Ascending aorta (tissue), 2 donors: ENCODE results near the gene PIK3C3. TPM values are rescaled to one million over a fixed set of nuclear protein-coding genes. Genes with fewer than 3 reads are reported as not detected.
"Not testable (repeated sequence)": the region's sequence is repeated elsewhere in the genome, so short reads cannot be mapped to it uniquely, and the experiment has no call there.

Source experiments
- DNase-seq, 2 donors: peaks; one replicate each; pipeline ENCODE4 v3.0.0-alpha.2; 2019; ENCODE audit warnings: low spot score in 2 of 2
- H3K27ac ChIP-seq, 2 donors: fragments of 200-600 bp; sonication (generic); one replicate each; pipeline ENCODE4 v1.5.1; 2016 to 2017; ENCODE audit warnings: mild to moderate bottlenecking in 1 of 2
- H3K27me3 ChIP-seq: fragments of 200-600 bp; sonication (generic); one replicate; pipeline ENCODE4 v1.5.1; 2017
- H3K36me3 ChIP-seq, 2 donors: fragments of 200-600 bp; sonication (generic); one replicate each; pipeline ENCODE4 v1.5.1; 2016
- H3K4me1 ChIP-seq, 2 donors: fragments of 200-600 bp; sonication (generic); one replicate each; pipeline ENCODE4 v1.5.1; 2016 to 2017; ENCODE audit warnings: mild to moderate bottlenecking in 1 of 2
- H3K4me3 ChIP-seq, 2 donors: fragments of 200-600 bp; sonication (generic); one replicate each; pipeline ENCODE4 v1.5.1; 2016 to 2017; ENCODE audit warnings: mild to moderate bottlenecking in 1 of 2
- H3K9me3 ChIP-seq, 2 donors: fragments of 200-600 bp; sonication (generic); one replicate each; pipeline ENCODE4 v1.5.1; 2016
- CTCF ChIP-seq, 3 experiments: fragments of 200-600 bp in 2 of 3; fragments of 450-650 bp in 1 of 3; sonication (generic) in 2 of 3; IDR thresholded peaks; one replicate each; pipeline ENCODE4 v1.5.1; 2016 to 2019; ENCODE audit warnings: antibody characterized with exemption in 3 of 3, mild to moderate bottlenecking in 1 of 3, moderate library complexity in 1 of 3
- intact Hi-C: fragments of 100-400 bp; cut with DNase I; formaldehyde crosslinking; loops from one replicate; pipeline ENCODE4 v1.15.1; 2023
- total RNA-seq: library from RNA; depleted of rRNA; stranded (reverse); fragments of >200 nt; gene quantifications from one replicate; pipeline ENCODE4 v1.1.0, GENCODE V29; 2016

PIK3C3 gene
- total RNA-seq, 1 donor from 2014 or later, result 24.1 TPM

- Histone ChIP-seq H3K9me3 (no peaks in the 10 kb centered on the region), H3K4me1 (no peaks in the 10 kb centered on the region), H3K4me3 (no peak overlapping the region), H3K27ac (no peak overlapping the region), H3K27me3 (no peaks in the 10 kb centered on the region), H3K36me3 (peaks cover 43 to 72% of the 10 kb centered on the region in 2 donors)
- DNase-seq, result no peak
- TF ChIP-seq CTCF (IDR thresholded peaks at IDR 0.05), result no peak
- intact Hi-C loops, result no loop called here
Observed at GRCh38 chr18:42041793-42042192, 86.8 kb downstream of the PIK3C3 start.

- Histone ChIP-seq H3K4me1 (no peaks in the 10 kb centered on the region), H3K27ac (no peak overlapping the region), H3K36me3 (peaks cover 23 to 65% of the 10 kb centered on the region in 2 donors), H3K9me3 (no peaks in the 10 kb centered on the region), H3K4me3 (no peak overlapping the region), H3K27me3 (no peaks in the 10 kb centered on the region)
- no peak for TF ChIP-seq CTCF (IDR thresholded peaks at IDR 0.05)
- intact Hi-C loops, result no loop called here
- DNase-seq, result no peak
Observed at GRCh38 chr18:42045346-42045745, 90.3 kb downstream of the PIK3C3 start.

GRCh38 chr18:42047721-42048120 is 92.7 kb downstream of the PIK3C3 start:
- Histone ChIP-seq H3K4me1 (no peaks in the 10 kb centered on the region), H3K27me3 (no peaks in the 10 kb centered on the region), H3K4me3 (no peak overlapping the region), H3K36me3 (peaks cover 21 to 50% of the 10 kb centered on the region in 2 donors), H3K27ac (no peak overlapping the region), H3K9me3 (no peaks in the 10 kb centered on the region)
- no peak for DNase-seq
- intact Hi-C loops, result no loop called here
- TF ChIP-seq CTCF (IDR thresholded peaks at IDR 0.05), result no peak

GRCh38 chr18:42048158-42048557 is 93.1 kb downstream of the PIK3C3 start:
- Histone ChIP-seq H3K27me3 (no peaks in the 10 kb centered on the region), H3K27ac (no peak overlapping the region), H3K4me1 (no peaks in the 10 kb centered on the region), H3K36me3 (peaks cover 19 to 47% of the 10 kb centered on the region in 2 donors), H3K9me3 (no peaks in the 10 kb centered on the region), H3K4me3 (no peak overlapping the region)
- TF ChIP-seq CTCF (IDR thresholded peaks at IDR 0.05), result no peak
- no peak for DNase-seq
- intact Hi-C loops, result no loop called here

DNA sequence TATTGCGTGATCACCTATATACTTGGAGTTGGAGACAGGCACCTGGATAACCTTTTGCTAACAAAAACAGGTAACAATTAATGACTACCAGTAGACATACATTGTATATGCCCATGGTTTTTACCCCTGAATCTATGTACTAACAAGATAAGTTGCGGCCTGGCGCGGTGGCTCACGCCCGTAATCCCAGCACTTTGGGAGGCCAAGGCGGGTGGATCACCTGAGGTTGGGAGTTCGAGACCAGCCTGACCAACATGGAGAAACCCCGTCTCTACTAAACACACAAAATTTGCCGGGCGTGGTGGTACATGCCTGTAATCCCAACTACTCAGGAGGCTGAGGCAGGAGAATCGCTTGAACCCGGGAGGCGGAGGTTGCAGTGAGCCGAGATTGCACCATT is 94.5 kb downstream of the PIK3C3 start:
- peaks cover 14 to 36% of the 10 kb centered on the region in 2 donors for H3K36me3 ChIP-seq
- H3K9me3 ChIP-seq, DNase-seq, H3K27me3 ChIP-seq, H3K4me3 ChIP-seq, intact Hi-C loops, H3K4me1 ChIP-seq, H3K27ac ChIP-seq: not testable (repeated sequence)

DNA sequence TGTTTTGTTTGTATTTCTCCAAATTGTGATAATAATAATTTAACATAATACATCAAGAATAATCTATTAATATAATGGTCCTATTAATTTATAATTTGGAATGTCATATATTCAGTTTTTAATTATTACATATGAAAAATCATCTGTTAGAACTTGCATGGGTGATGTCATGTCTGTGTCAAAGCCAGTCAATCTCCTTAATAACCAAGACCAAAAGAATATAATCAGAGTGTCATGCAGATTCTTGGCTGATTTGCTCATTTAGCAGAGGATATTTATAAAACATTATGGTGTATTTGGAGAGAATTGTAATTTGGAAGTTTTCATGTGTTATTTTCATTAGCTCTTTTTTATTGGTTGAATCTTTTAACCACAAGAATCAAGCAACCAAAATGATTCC is 96.4 kb downstream of the PIK3C3 start:
- intact Hi-C loops, result no loop called here
- TF ChIP-seq CTCF (IDR thresholded peaks at IDR 0.05), result no peak
- no peaks in the 10 kb centered on the region for H3K9me3 ChIP-seq
- no peaks in the 10 kb centered on the region for H3K27me3 ChIP-seq
- no peak overlapping the region for H3K4me3 ChIP-seq
- H3K36me3 ChIP-seq, result peaks cover 11 to 26% of the 10 kb centered on the region in 2 donors
- H3K27ac ChIP-seq, result no peak overlapping the region
- DNase-seq, result no peak
- H3K4me1 ChIP-seq, result no peaks in the 10 kb centered on the region
